Thoracic aorta (tissue), 2 donors: Measurements from ENCODE around the gene ADAM10. TPM values are rescaled to one million over a fixed set of nuclear protein-coding genes. Genes with fewer than 3 reads are reported as not detected.

Source experiments
- ATAC-seq: fragments of 150-250 bp; one replicate; pipeline ENCODE4 v1.8.0; 2017; ENCODE audit warnings: low read depth; ENCODE audit not compliant: insufficient number of reproducible peaks, low FRiP score
- DNase-seq: peaks from one replicate; pipeline ENCODE4 v3.0.0-alpha.2; 2020; ENCODE audit warnings: low spot score
- H3K27ac ChIP-seq, 2 donors: fragments of 200-600 bp; sonication (generic); 1 replicate in 1 of 2; 2 replicates in 1 of 2; pipeline ENCODE4 v1.5.1; 2016; ENCODE audit warnings: mild to moderate bottlenecking in 2 of 2, moderate library complexity in 2 of 2
- H3K27me3 ChIP-seq: fragments of 200-600 bp; sonication (generic); replicated peaks from 2 replicates; pipeline ENCODE4 v1.6.0; 2016; ENCODE audit warnings: mild to moderate bottlenecking; ENCODE audit not compliant: insufficient read depth
- H3K36me3 ChIP-seq: fragments of 200-600 bp; sonication (generic); one replicate; pipeline ENCODE4 v1.5.1; 2016
- H3K4me1 ChIP-seq, 2 donors: fragments of 200-600 bp; sonication (generic); 1 replicate in 1 of 2; 2 replicates in 1 of 2; pipeline versions ENCODE4 v1.5.1 to v1.6.0; 2016; ENCODE audit warnings: low read depth in 2 of 2, mild to moderate bottlenecking in 1 of 2; ENCODE audit not compliant: control insufficient read depth in 1 of 2
- H3K4me3 ChIP-seq: fragments of 200-600 bp; sonication (generic); 2 replicates; pipeline ENCODE4 v1.5.1; 2016; ENCODE audit warnings: mild to moderate bottlenecking
- H3K9me3 ChIP-seq: fragments of 200-600 bp; sonication (generic); 2 replicates; pipeline ENCODE4 v1.5.1; 2016
- CTCF ChIP-seq: fragments of 200-600 bp; sonication (generic); IDR thresholded peaks from one replicate; pipeline ENCODE4 v1.5.1; 2019; ENCODE audit warnings: antibody characterized with exemption
- total RNA-seq, 2 donors: library from RNA; depleted of rRNA; stranded (reverse); fragments of >200 nt; gene quantifications; one replicate each; pipeline versions ENCODE4 v1.1.0 to v1.2.3, GENCODE V29; 2016

ADAM10 gene
- total RNA-seq, 2 donors from 2014 or later = 41.2 to 63.1 TPM

- no peak overlapping the region for H3K4me3 ChIP-seq
- TF ChIP-seq CTCF = no peak
- no peaks in the 10 kb centered on the region for H3K9me3 ChIP-seq
- ATAC-seq (no peak), DNase-seq (no peak)
- no peaks in the 10 kb centered on the region for H3K27me3 ChIP-seq
- no peaks in the 10 kb centered on the region for H3K36me3 ChIP-seq
- no peak overlapping the region for H3K27ac ChIP-seq
- H3K4me1 ChIP-seq = peaks cover 0 to 17% of the 10 kb centered on the region in 2 donors
Observed at GRCh38 chr15:58788056-58788710, 38.7 kb upstream of the ADAM10 start.

- ATAC-seq (no peak), DNase-seq (no peak)
- Histone ChIP-seq H3K27me3 (no peaks in the 10 kb centered on the region), H3K9me3 (no peaks in the 10 kb centered on the region), H3K4me1 (peaks cover 6 to 23% of the 10 kb centered on the region in 2 donors), H3K27ac (no peak overlapping the region), H3K4me3 (no peak overlapping the region), H3K36me3 (no peaks in the 10 kb centered on the region)
- TF ChIP-seq CTCF = no peak
Observed at GRCh38 chr15:58785355-58785754, 35.8 kb upstream of the ADAM10 start.

GRCh38 chr15:58779554-58779953 lies 30.0 kb upstream of the ADAM10 start:
- no peaks in the 10 kb centered on the region for H3K36me3 ChIP-seq

GRCh38 chr15:58777107-58777506 lies 27.6 kb upstream of the ADAM10 start:
- H3K36me3 ChIP-seq = no peaks in the 10 kb centered on the region
- no peak overlapping the region for H3K27ac ChIP-seq
- H3K27me3 ChIP-seq = no peaks in the 10 kb centered on the region
- H3K4me1 ChIP-seq = peaks cover 23 to 42% of the 10 kb centered on the region in 2 donors
- ATAC-seq = no peak
- TF ChIP-seq CTCF = no peak
- H3K4me3 ChIP-seq = no peak overlapping the region
- no peaks in the 10 kb centered on the region for H3K9me3 ChIP-seq
- no peak for DNase-seq

More at GRCh38 chr15:58779554-58779953, 30.0 kb upstream of the ADAM10 start:
- Histone ChIP-seq H3K27me3 (no peaks in the 10 kb centered on the region), H3K9me3 (no peaks in the 10 kb centered on the region), H3K4me3 (no peak overlapping the region), H3K4me1 (peaks cover 18 to 31% of the 10 kb centered on the region in 2 donors), H3K27ac (no peak overlapping the region)
- DNase-seq (no peak), ATAC-seq (no peak)
- no peak for TF ChIP-seq CTCF

- Histone ChIP-seq H3K9me3 (no peaks in the 10 kb centered on the region), H3K27me3 (no peaks in the 10 kb centered on the region), H3K27ac (no peak overlapping the region), H3K4me3 (no peak overlapping the region), H3K36me3 (no peaks in the 10 kb centered on the region), H3K4me1 (peaks cover 21 to 42% of the 10 kb centered on the region in 2 donors)
- DNase-seq = no peak
- no peak for TF ChIP-seq CTCF
- ATAC-seq = no peak
Observed at GRCh38 chr15:58775402-58775801, 25.9 kb upstream of the ADAM10 start.
